Measurements from ENCODE around the gene FAHD2B.
"Not testable (repeated sequence)": the region's sequence is repeated elsewhere in the genome, so short reads cannot be mapped to it uniquely, and the experiment has no call there.

FAHD2B gene

DNA sequence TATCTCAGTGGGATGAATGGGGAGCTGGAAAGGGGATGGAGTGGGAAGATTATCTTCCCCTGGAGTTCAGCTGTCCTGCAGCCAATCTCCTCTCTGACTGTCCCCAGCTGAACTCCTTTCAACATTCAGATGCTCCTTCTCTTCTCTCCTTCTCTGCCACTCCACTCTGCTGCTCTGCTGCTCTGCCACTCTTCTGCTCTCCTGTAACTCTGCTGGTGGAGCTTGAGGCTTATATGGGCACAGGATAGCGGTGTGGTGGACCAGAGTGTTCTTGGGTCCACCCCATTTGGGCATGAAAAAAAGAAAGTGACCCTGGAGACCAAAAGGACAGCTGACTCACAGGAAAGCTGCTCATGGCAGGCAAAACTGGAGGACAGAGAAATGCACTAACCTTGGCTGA, 26.6 kb downstream of the FAHD2B start:
- TF ChIP-seq, protein P1, sequence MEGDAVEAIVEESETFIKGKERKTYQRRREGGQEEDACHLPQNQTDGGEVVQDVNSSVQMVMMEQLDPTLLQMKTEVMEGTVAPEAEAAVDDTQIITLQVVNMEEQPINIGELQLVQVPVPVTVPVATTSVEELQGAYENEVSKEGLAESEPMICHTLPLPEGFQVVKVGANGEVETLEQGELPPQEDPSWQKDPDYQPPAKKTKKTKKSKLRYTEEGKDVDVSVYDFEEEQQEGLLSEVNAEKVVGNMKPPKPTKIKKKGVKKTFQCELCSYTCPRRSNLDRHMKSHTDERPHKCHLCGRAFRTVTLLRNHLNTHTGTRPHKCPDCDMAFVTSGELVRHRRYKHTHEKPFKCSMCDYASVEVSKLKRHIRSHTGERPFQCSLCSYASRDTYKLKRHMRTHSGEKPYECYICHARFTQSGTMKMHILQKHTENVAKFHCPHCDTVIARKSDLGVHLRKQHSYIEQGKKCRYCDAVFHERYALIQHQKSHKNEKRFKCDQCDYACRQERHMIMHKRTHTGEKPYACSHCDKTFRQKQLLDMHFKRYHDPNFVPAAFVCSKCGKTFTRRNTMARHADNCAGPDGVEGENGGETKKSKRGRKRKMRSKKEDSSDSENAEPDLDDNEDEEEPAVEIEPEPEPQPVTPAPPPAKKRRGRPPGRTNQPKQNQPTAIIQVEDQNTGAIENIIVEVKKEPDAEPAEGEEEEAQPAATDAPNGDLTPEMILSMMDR (IDR thresholded peaks at IDR 0.05): no peak
- no peak overlapping the region for H3K27ac ChIP-seq
- H3K36me3 ChIP-seq: no peaks in the 10 kb centered on the region
- no peaks in the 10 kb centered on the region for H3K9me3 ChIP-seq
- no peak overlapping the region for H3K4me3 ChIP-seq (ENCODE audit: low read depth in 1 of 2, low read length in 1 of 2)
- peaks cover 17% of the 10 kb centered on the region for H3K27me3 ChIP-seq
- peaks cover 0 to 4% of the 10 kb centered on the region in 2 experiments for H3K4me1 ChIP-seq (ENCODE audit: control insufficient read depth in 1 of 2, insufficient read depth in 1 of 2, low read depth in 1 of 2, low read length in 1 of 2)

- peaks cover 0 to 7% of the 10 kb centered on the region in 2 experiments for H3K4me1 ChIP-seq (ENCODE audit: control insufficient read depth in 1 of 2, insufficient read depth in 1 of 2, low read depth in 1 of 2, low read length in 1 of 2)
- TF ChIP-seq, protein P1 (IDR thresholded peaks at IDR 0.05): no peak
- no peaks in the 10 kb centered on the region for H3K9me3 ChIP-seq
- no peak overlapping the region for H3K4me3 ChIP-seq (ENCODE audit: low read depth in 1 of 2, low read length in 1 of 2)
- H3K27me3 ChIP-seq: peaks cover 17% of the 10 kb centered on the region
- no peak overlapping the region for H3K27ac ChIP-seq
- H3K36me3 ChIP-seq: no peaks in the 10 kb centered on the region
These were observed 27.2 kb downstream of the FAHD2B start for GRCh38 chr2:97067279-97068004.

DNA sequence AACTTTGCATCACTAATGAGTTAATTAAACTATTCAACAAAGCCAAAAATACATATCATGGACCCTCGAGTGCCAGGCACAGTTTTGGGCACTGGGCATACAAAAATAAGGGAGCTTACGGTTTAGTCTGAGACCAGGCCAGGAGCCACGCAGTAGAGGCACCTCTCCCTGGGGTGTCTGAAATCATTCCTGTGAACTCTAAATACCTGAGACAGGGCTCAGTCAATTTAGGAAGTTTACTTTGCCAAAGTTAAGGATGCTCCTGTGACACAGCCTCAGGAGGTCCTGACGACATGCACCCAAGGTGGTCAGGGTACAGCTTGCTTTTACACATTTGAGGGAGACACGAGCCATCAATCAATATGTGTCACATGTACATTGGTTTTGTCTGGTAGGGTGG, 28.7 kb downstream of the FAHD2B start:
- H3K36me3 ChIP-seq; H3K27ac ChIP-seq; H3K9me3 ChIP-seq; H3K4me1 ChIP-seq (ENCODE audit: control insufficient read depth in 1 of 2, insufficient read depth in 1 of 2, low read depth in 1 of 2, low read length in 1 of 2); H3K4me3 ChIP-seq (ENCODE audit: low read depth in 1 of 2, low read length in 1 of 2): not testable (repeated sequence)
- peaks cover 17% of the 10 kb centered on the region for H3K27me3 ChIP-seq

GRCh38 chr2:97062020-97062419, 32.7 kb downstream of the FAHD2B start:
- H3K4me1 ChIP-seq (ENCODE audit: control insufficient read depth in 1 of 2, insufficient read depth in 1 of 2, low read depth in 1 of 2, low read length in 1 of 2); H3K9me3 ChIP-seq; H3K27ac ChIP-seq; H3K36me3 ChIP-seq; H3K4me3 ChIP-seq (ENCODE audit: low read depth in 1 of 2, low read length in 1 of 2): not testable (repeated sequence)
- H3K27me3 ChIP-seq: peaks cover 26% of the 10 kb centered on the region

DNA sequence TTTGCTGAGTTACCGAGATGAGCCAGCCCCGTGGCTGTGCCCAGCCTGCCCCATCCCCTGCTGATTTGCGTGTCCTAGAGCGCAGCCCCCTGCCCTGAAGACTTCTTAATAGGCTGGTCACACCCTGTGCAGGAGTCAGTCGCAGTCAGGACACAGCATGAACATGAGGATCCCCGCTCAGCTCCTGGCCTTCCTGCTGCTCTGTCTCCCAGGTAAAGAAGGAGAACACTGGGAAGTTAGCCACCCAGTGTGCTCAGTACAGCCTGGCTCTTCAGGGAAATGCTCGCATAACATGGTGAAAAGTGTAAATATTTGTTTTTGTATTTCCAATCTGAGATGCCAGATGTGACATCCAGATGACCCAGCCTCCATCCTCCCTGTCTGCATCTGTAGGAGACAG, 34.9 kb downstream of the FAHD2B start:
- not testable (repeated sequence) for H3K36me3 ChIP-seq; H3K9me3 ChIP-seq; H3K27ac ChIP-seq; H3K4me3 ChIP-seq (ENCODE audit: low read depth in 1 of 2, low read length in 1 of 2); H3K4me1 ChIP-seq (ENCODE audit: control insufficient read depth in 1 of 2, insufficient read depth in 1 of 2, low read depth in 1 of 2, low read length in 1 of 2)
- peaks cover 19% of the 10 kb centered on the region for H3K27me3 ChIP-seq

DNA sequence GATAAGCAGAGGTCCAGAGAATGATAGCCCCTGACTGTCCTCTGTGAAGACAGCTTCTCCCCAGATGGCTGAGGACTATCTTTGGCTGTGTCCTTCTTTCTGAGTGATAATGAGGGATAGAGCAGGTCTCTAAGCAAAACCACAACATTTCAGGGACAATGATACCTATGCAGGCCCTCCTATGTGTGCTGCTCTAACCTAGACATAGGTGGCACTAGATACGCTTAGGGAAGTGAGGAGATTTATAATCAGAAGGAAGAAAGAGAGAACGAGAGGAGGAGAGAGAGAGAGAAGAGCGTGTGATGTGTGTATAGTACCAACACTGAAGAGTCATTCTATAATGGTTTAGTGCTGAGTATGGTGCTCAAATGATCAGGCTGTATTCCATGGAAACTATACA, 38.5 kb downstream of the FAHD2B start:
- not testable (repeated sequence) for H3K27ac ChIP-seq; H3K36me3 ChIP-seq; H3K4me3 ChIP-seq (ENCODE audit: low read depth in 1 of 2, low read length in 1 of 2); H3K4me1 ChIP-seq (ENCODE audit: control insufficient read depth in 1 of 2, insufficient read depth in 1 of 2, low read depth in 1 of 2, low read length in 1 of 2); H3K9me3 ChIP-seq
- H3K27me3 ChIP-seq: peaks cover 16% of the 10 kb centered on the region

DNA sequence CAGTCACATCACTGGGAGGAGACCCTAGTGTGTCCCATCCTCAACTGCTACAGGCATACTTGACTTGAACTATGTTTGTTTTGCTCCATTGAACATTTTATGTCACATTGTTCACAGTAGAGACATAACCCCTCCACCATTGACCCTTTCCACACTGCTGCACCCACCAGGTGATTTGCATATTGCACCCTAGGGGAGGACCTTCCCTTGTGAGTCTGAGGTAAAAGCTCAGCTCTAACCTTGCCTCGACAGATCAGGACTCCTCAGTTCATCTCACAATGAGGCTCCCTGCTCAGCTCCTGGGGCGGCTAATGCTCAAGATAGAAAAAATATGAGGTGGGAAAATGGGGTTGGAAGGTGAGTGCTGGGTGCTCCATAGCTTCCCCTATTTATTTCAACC, 44.6 kb downstream of the FAHD2B start:
- not testable (repeated sequence) for H3K9me3 ChIP-seq; H3K4me1 ChIP-seq (ENCODE audit: control insufficient read depth in 1 of 2, insufficient read depth in 1 of 2, low read depth in 1 of 2, low read length in 1 of 2); H3K27me3 ChIP-seq; H3K36me3 ChIP-seq; H3K27ac ChIP-seq; H3K4me3 ChIP-seq (ENCODE audit: low read depth in 1 of 2, low read length in 1 of 2)

DNA sequence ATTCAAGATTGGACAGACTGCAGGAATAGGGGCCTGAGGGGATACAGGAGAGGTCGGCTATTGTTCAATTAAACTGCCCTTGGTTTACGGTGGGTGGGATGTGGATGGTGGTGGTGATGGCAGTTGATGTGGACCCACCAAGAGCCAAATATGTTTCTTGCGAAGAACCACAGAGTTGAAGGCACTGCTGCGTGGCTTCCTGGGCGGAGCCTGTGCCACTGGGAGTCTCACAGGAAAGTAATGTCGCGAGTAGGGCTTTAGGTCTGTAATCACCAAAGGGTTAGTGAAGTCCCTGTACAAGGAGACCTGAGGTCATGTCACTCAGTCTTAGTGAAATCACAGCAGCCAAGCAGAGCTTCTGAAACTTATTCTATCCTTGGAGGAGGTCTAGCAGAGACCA, 46.2 kb downstream of the FAHD2B start:
- H3K9me3 ChIP-seq; H3K27ac ChIP-seq; H3K36me3 ChIP-seq; H3K4me1 ChIP-seq (ENCODE audit: control insufficient read depth in 1 of 2, insufficient read depth in 1 of 2, low read depth in 1 of 2, low read length in 1 of 2); H3K27me3 ChIP-seq; H3K4me3 ChIP-seq (ENCODE audit: low read depth in 1 of 2, low read length in 1 of 2): not testable (repeated sequence)

- not testable (repeated sequence) for H3K27me3 ChIP-seq; H3K36me3 ChIP-seq; H3K9me3 ChIP-seq; H3K27ac ChIP-seq; H3K4me1 ChIP-seq (ENCODE audit: control insufficient read depth in 1 of 2, insufficient read depth in 1 of 2, low read depth in 1 of 2, low read length in 1 of 2); H3K4me3 ChIP-seq (ENCODE audit: low read depth in 1 of 2, low read length in 1 of 2)
These were observed 48.0 kb downstream of the FAHD2B start for GRCh38 chr2:97046676-97047075.

- H3K9me3 ChIP-seq; H3K4me1 ChIP-seq (ENCODE audit: control insufficient read depth in 1 of 2, insufficient read depth in 1 of 2, low read depth in 1 of 2, low read length in 1 of 2); H3K4me3 ChIP-seq (ENCODE audit: low read depth in 1 of 2, low read length in 1 of 2); H3K27me3 ChIP-seq; H3K27ac ChIP-seq; H3K36me3 ChIP-seq: not testable (repeated sequence)
These were observed 48.7 kb downstream of the FAHD2B start for GRCh38 chr2:97045895-97046499.

Data from neutrophil (primary cell).